K562 (cell line): ENCODE measurements around the gene PPP1R37. TPM values are rescaled to one million over a fixed set of nuclear protein-coding genes. Genes with fewer than 3 reads are reported as not detected.

ENCODE experiments used
- BACH1 ChIP-seq: fragments of 200-800 bp; sonication (Bioruptor generic); IDR thresholded peaks from 2 replicates; pipeline ENCODE4 v1.6.1; 2016; ENCODE audit warnings: missing genetic modification characterization, missing compliant biosample characterization
- E2F3 ChIP-seq: fragments of 250-450 bp; sonication (Bioruptor Pico); IDR thresholded peaks from 2 replicates; pipeline ENCODE4 v1.4.0; 2020; ENCODE audit warnings: mild to moderate bottlenecking
- FIP1L1 ChIP-seq: fragments of 200-400 bp; formaldehyde crosslinking; IDR thresholded peaks from 2 replicates; pipeline ENCODE4 v1.6.1; 2018; ENCODE audit warnings: mild to moderate bottlenecking, low read depth, low read length; ENCODE audit not compliant: poor library complexity, severe bottlenecking
- KDM1A ChIP-seq, 2 experiments: fragments of 450-650 bp; IDR thresholded peaks; 2 replicates each; pipeline ENCODE4 v1.6.1; 2016; ENCODE audit warnings: mild to moderate bottlenecking in 2 of 2
- MAFF ChIP-seq: IDR thresholded peaks from 2 replicates; pipeline ENCODE4 v1.6.1; 2012; ENCODE audit warnings: low read length, improper control_type of control experiment
- RBFOX2 ChIP-seq: fragments of 200-400 bp; formaldehyde crosslinking; IDR thresholded peaks from 2 replicates; pipeline ENCODE4 v1.6.1; 2017; ENCODE audit warnings: low read depth, mild to moderate bottlenecking, low read length, moderate library complexity
- ZEB2 ChIP-seq: fragments of 450-650 bp; IDR thresholded peaks from 2 replicates; pipeline ENCODE4 v1.6.1; 2016
- ZNF696 ChIP-seq: fragments of 250-450 bp; sonication (Bioruptor Pico); conservative IDR thresholded peaks from 2 replicates; pipeline ENCODE4 v1.4.0; 2020; ENCODE audit warnings: mild to moderate bottlenecking, moderate library complexity
- polyA plus RNA-seq, 8 experiments: library from polyadenylated mRNA; depleted of rRNA in 4 of 8; stranded (reverse) in 5 of 8; unstranded in 3 of 8; fragments of >200 nt; fragmentation: Nextera tagmentation in 2 of 8; fragmentation: Illumina TruSeq in 1 of 8; extraction: Ambion mirVana in 2 of 8; extraction: Trizol in 1 of 8; gene quantifications; 2 replicates each; pipeline versions ENCODE4 v1.2.1 to v1.2.3, GENCODE V29; 2011 to 2014; ENCODE audit warnings: inconsistent platforms in 1 of 8, missing spikeins in 1 of 8
- total RNA-seq, 7 experiments: library from RNA; depleted of rRNA in 6 of 7; stranded (reverse); fragments of >200 nt in 6 of 7; fragmentation: Illumina TruSeq in 2 of 7; extraction: Trizol in 2 of 7; gene quantifications; 2 replicates each; pipeline versions ENCODE4 v1.2.1 to v1.2.3, GENCODE V29; 2011 to 2021; ENCODE audit warnings: low replicate concordance in 1 of 7
- TF ChIP-seq, protein P1 (sequence below): sonication (generic); formaldehyde crosslinking; IDR thresholded peaks from 2 replicates; pipeline ENCODE4 v1.8.1; 2023; ENCODE audit warnings: mild to moderate bottlenecking, missing genetic modification reagents
- TF ChIP-seq, protein P2 (sequence below), 2 experiments: IDR thresholded peaks; 2 replicates each; pipeline ENCODE4 v1.6.1; 2011; ENCODE audit warnings: borderline replicate concordance in 1 of 2, control low read depth in 1 of 2, low read depth in 1 of 2, low read length in 1 of 2, mild to moderate bottlenecking in 1 of 2, mixed read lengths in 1 of 2, moderate library complexity in 1 of 2; ENCODE audit not compliant: insufficient read depth in 1 of 2, insufficient read length in 1 of 2, poor library complexity in 1 of 2, severe bottlenecking in 1 of 2; ENCODE audit errors: extremely low read depth in 1 of 2
- TF ChIP-seq, protein P3 (sequence below): fragments of 250-450 bp; sonication (Bioruptor Pico); IDR thresholded peaks from 2 replicates; pipeline ENCODE4 v1.5.0; 2021; ENCODE audit warnings: mild to moderate bottlenecking, moderate library complexity
- TF ChIP-seq, protein P4 (sequence below), 2 experiments: fragments of 250-450 bp in 1 of 2; fragments of 450-650 bp in 1 of 2; sonication (Bioruptor Pico) in 1 of 2; IDR thresholded peaks; 2 replicates each; pipeline versions ENCODE4 v1.6.1 to v1.8.0; 2016 to 2021; ENCODE audit warnings: mild to moderate bottlenecking in 2 of 2, moderate library complexity in 2 of 2, missing compliant biosample characterization in 1 of 2, missing genetic modification characterization in 1 of 2

PPP1R37 gene
- total and polyA plus RNA-seq, 9 of the 15 experiments (the other 6 are each of a cell fraction or from before 2014, with no cell fraction given) = 0.04 to 20.3 (median 7.3) TPM

DNA sequence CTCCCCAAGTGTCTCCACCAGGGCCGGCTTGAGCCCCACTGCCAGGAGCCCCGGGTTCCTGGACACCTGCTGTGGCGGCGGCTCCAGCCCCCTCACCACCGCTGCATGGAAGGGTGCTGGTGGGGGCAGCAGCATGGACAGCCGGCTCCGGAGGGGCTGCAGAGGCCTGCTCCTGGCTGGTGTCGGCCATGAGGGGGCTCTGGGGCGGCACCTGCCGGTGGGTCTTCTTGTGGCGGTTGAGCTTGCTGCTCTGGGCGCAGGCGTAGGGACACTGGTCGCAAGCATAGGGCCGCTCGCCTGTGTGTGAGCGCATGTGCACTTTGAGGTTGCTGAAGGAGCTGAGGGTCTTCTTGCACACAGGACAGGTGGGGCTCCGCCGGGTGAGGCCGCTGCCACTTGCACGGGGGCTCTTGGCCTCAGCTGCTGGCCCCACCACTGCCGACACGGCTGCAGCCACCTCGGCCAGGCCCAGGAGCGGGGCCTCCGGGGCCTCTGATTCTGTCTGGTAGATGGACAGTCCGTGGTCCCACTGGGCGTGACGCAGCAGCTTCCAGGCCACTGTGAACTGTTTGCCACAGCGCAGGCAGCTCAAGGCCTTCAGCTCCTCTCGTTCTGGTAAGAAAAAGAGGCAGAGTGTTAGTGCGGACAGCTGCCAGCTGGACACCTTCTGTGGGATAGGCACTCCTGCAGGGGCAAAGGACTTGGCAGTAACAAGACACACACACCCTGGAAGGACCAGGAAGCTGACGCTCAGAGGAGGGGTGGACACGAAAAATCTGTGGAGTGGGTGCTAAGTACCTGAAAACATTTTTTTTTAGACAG, 20.8 kb upstream of the PPP1R37 start (continued):
- TF ChIP-seq, protein P1, sequence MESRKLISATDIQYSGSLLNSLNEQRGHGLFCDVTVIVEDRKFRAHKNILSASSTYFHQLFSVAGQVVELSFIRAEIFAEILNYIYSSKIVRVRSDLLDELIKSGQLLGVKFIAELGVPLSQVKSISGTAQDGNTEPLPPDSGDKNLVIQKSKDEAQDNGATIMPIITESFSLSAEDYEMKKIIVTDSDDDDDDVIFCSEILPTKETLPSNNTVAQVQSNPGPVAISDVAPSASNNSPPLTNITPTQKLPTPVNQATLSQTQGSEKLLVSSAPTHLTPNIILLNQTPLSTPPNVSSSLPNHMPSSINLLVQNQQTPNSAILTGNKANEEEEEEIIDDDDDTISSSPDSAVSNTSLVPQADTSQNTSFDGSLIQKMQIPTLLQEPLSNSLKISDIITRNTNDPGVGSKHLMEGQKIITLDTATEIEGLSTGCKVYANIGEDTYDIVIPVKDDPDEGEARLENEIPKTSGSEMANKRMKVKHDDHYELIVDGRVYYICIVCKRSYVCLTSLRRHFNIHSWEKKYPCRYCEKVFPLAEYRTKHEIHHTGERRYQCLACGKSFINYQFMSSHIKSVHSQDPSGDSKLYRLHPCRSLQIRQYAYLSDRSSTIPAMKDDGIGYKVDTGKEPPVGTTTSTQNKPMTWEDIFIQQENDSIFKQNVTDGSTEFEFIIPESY (CRISPR knock-in tag) = peak; percentile 20; the same call in 1 of the 2 replicates
- TF ChIP-seq, protein P2, sequence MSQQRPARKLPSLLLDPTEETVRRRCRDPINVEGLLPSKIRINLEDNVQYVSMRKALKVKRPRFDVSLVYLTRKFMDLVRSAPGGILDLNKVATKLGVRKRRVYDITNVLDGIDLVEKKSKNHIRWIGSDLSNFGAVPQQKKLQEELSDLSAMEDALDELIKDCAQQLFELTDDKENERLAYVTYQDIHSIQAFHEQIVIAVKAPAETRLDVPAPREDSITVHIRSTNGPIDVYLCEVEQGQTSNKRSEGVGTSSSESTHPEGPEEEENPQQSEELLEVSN (IDR thresholded peaks at IDR 0.05; ENCODE audit: borderline replicate concordance in 1 of 2, extremely low read depth in 1 of 2, insufficient read depth in 1 of 2, insufficient read length in 1 of 2, low read depth in 1 of 2, low read length in 1 of 2, poor library complexity in 1 of 2, severe bottlenecking in 1 of 2) = no peak
- no peak for TF ChIP-seq MAFF
- peak; percentile 10; the same call in 1 of the 2 replicates for TF ChIP-seq RBFOX2
- no peak for TF ChIP-seq KDM1A (IDR thresholded peaks at IDR 0.05)
- no peak for TF ChIP-seq BACH1 (tag)
- TF ChIP-seq, protein P3, sequence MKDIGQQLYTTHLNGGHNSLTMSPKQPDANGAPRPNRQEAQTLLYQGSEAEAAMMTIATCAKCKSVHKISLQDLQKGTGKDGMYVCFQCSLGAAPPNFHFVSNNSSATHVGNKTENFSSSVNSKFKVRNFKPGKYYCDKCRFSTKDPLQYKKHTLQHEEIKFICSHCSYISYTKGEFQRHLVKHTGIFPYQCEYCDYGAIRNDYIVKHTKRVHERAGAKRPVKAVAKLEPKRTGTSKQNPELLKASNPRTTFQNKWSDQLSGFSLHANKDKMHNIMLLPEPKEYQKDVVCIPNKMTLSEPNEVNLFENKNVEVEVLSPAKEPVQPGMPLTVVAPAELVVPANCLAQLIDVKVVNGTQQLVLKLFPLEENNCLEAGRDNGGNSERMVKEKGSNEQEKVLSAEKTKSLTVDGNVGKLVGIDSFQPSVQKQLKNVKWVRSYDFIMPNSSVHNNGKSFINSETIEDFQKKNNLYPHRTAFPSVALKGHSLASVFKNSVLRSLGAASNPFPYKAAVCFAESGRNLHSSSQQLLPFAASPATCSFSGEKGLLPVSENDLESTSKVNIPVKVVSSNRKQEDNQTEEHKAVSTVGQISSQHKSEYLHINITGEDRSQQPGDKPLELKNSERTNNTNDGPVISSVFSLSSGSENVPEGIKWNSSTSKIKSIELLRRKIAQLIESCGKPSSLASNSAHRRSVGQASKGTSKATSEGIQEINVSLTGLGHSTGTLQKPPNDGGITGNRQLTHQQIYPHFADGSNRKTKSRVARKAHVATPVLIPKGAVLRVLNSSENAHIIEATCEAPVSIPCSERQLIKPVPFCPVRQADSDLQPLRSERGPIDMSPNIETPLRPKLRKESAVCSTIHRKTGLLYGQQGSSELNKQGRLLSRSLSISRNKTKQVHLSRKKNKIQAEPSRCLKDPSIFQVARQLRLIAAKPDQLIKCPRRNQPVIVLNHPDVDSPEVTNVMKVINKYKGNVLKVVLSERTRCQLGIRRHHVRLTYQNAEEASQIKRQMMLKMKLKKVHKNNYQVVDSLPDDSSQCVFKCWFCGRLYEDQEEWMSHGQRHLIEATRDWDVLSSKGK (CRISPR knock-in tag) = no peak
- peak; percentile 29 for TF ChIP-seq FIP1L1
- TF ChIP-seq E2F3 (CRISPR knock-in tag) = no peak
- TF ChIP-seq ZNF696 = no peak
- TF ChIP-seq ZEB2 = no peak
- TF ChIP-seq, protein P4, sequence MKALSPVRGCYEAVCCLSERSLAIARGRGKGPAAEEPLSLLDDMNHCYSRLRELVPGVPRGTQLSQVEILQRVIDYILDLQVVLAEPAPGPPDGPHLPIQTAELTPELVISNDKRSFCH (CRISPR knock-in tag; IDR thresholded peaks at IDR 0.05) = no peak
- TF ChIP-seq, protein P4 (tag; IDR thresholded peaks at IDR 0.05) = no peak
